ENCODE results near the gene ZC3H7A.

GRCh38 chr16:11792410-11793241, 4.4 kb downstream of the ZC3H7A start:
- no peak for TF ChIP-seq ZFP1 (CRISPR knock-in tag; IDR thresholded peaks at IDR 0.05)
- no peak for TF ChIP-seq ZNF503 (CRISPR knock-in tag; IDR thresholded peaks at IDR 0.05)
- TF ChIP-seq CTCF (CRISPR knock-in tag; IDR thresholded peaks at IDR 0.05) = no peak
- no peak for TF ChIP-seq TAF1 (CRISPR knock-in tag; IDR thresholded peaks at IDR 0.05)
- TF ChIP-seq HDAC6 (IDR thresholded peaks at IDR 0.05; ENCODE audit: low read depth, low read length) = no peak
- no peak for TF ChIP-seq SMAD1 (CRISPR knock-in tag; IDR thresholded peaks at IDR 0.05; ENCODE audit: borderline replicate concordance, low read depth)
- TF ChIP-seq NPAS2 (CRISPR knock-in tag; IDR thresholded peaks at IDR 0.05; ENCODE audit: borderline replicate concordance) = no peak

All from HepG2 (cell line).